HG03139 (cell line): ENCODE data around the gene CLCN6.

ENCODE experiments used
- ATAC-seq: cut with Tn5 transposase; IDR thresholded peaks from one replicate; pipeline ENCODE4 v1.9.1; 2021; ENCODE audit not compliant: unreplicated experiment

The CLCN6 gene

GRCh38 chr1:11779715-11780379 lies 26.1 kb upstream of the CLCN6 start:
- ATAC-seq: no peak

- no peak for ATAC-seq
These were observed 25.4 kb upstream of the CLCN6 start for GRCh38 chr1:11780380-11781147.

- no peak for ATAC-seq
These were observed 24.7 kb upstream of the CLCN6 start for GRCh38 chr1:11781297-11781696.

- no peak for ATAC-seq
These were observed 23.8 kb upstream of the CLCN6 start for GRCh38 chr1:11782127-11782708.

GRCh38 chr1:11783556-11783955 lies 22.4 kb upstream of the CLCN6 start:
- no peak for ATAC-seq

GRCh38 chr1:11784256-11784992 lies 21.6 kb upstream of the CLCN6 start:
- ATAC-seq: no peak

- no peak for ATAC-seq
These were observed 20.8 kb upstream of the CLCN6 start for GRCh38 chr1:11784993-11785769.

- no peak for ATAC-seq
These were observed 19.8 kb upstream of the CLCN6 start for GRCh38 chr1:11786168-11786567.

- ATAC-seq: no peak
These were observed 18.7 kb upstream of the CLCN6 start for GRCh38 chr1:11787251-11787803.

GRCh38 chr1:11787804-11788436 lies 18.1 kb upstream of the CLCN6 start:
- no peak for ATAC-seq

GRCh38 chr1:11788549-11789053 lies 17.4 kb upstream of the CLCN6 start:
- no peak for ATAC-seq

GRCh38 chr1:11789126-11790067 lies 16.6 kb upstream of the CLCN6 start:
- no peak for ATAC-seq

GRCh38 chr1:11790101-11790879 lies 15.7 kb upstream of the CLCN6 start:
- no peak for ATAC-seq

GRCh38 chr1:11790880-11791715 lies 14.9 kb upstream of the CLCN6 start:
- no peak for ATAC-seq

GRCh38 chr1:11792106-11792505 lies 13.9 kb upstream of the CLCN6 start:
- no peak for ATAC-seq

GRCh38 chr1:11793819-11794218 lies 12.2 kb upstream of the CLCN6 start:
- ATAC-seq: no peak
